Common myeloid progenitor, CD34-positive (primary cell): ENCODE measurements around the gene RBM47.
"Not testable (repeated sequence)": the region's sequence is repeated elsewhere in the genome, so short reads cannot be mapped to it uniquely, and the experiment has no call there.

Experiments
- CTCF ChIA-PET: fragments of 350-600 bp; sonication (Branson Sonifier 250); formaldehyde crosslinking; loops from one replicate; lab custom pipeline; 2021; ENCODE audit warnings: antibody characterized with exemption; lab: Charles Lee
- POLR2A ChIA-PET: fragments of 350-600 bp; sonication (Branson Sonifier 250); formaldehyde crosslinking; loops from one replicate; lab custom pipeline; 2021; ENCODE audit warnings: antibody characterized with exemption; lab: Charles Lee
- DNase-seq, 3 donors: peaks; one replicate each; pipeline versions ENCODE4 v3.0.0 to v3.0.0-alpha.2; 2013
- H3K27ac ChIP-seq, 2 experiments: 1 replicate in 1 of 2; 2 replicates in 1 of 2; pipeline ENCODE4 v1.7.0; 2013; ENCODE audit warnings: inconsistent platforms in 2 of 2, low read length in 2 of 2, mild to moderate bottlenecking in 2 of 2, low read depth in 1 of 2, moderate library complexity in 1 of 2; ENCODE audit not compliant: severe bottlenecking in 2 of 2, insufficient read depth in 1 of 2, poor library complexity in 1 of 2
- H3K27me3 ChIP-seq, 5 experiments: replicated peaks in 2 of 5; 1 replicate in 3 of 5; 2 replicates in 2 of 5; pipeline versions ENCODE4 v1.6.1 to v1.7.0; 2013; ENCODE audit warnings: low read length in 4 of 5, mild to moderate bottlenecking in 2 of 5, moderate library complexity in 2 of 5, inconsistent platforms in 1 of 5; ENCODE audit not compliant: insufficient read depth in 5 of 5, control insufficient read depth in 4 of 5
- H3K36me3 ChIP-seq, 4 experiments: 1 replicate in 2 of 4; 2 replicates in 2 of 4; pipeline versions ENCODE4 v1.6.1 to v1.7.0; 2013; ENCODE audit warnings: low read length in 3 of 4, control low read depth in 1 of 4, mild to moderate bottlenecking in 1 of 4; ENCODE audit not compliant: control insufficient read depth in 4 of 4, insufficient read depth in 4 of 4
- H3K4me1 ChIP-seq, 4 experiments: 1 replicate in 3 of 4; 2 replicates in 1 of 4; pipeline versions ENCODE4 v1.6.1 to v1.7.1; 2013; ENCODE audit warnings: low read length in 3 of 4, mild to moderate bottlenecking in 3 of 4, control low read depth in 1 of 4, inconsistent platforms in 1 of 4, moderate library complexity in 1 of 4; ENCODE audit not compliant: control insufficient read depth in 4 of 4, insufficient read depth in 4 of 4; ENCODE audit errors: control extremely low read depth in 1 of 4
- H3K4me3 ChIP-seq, 7 experiments: 1 replicate in 4 of 7; 2 replicates in 3 of 7; pipeline versions ENCODE4 v1.5.1 to v1.7.0; 2013; ENCODE audit warnings: mild to moderate bottlenecking in 7 of 7, low read length in 6 of 7, moderate library complexity in 6 of 7, inconsistent platforms in 2 of 7, low read depth in 2 of 7, control low read depth in 1 of 7; ENCODE audit not compliant: insufficient read depth in 4 of 7, control insufficient read depth in 1 of 7; ENCODE audit errors: extremely low read depth in 1 of 7
- H3K9me3 ChIP-seq, 5 experiments: 1 replicate in 4 of 5; 2 replicates in 1 of 5; pipeline versions ENCODE4 v1.6.1 to v1.7.1; 2013; ENCODE audit warnings: low read length in 4 of 5, mild to moderate bottlenecking in 2 of 5, inconsistent platforms in 1 of 5, low read depth in 1 of 5, moderate library complexity in 1 of 5; ENCODE audit not compliant: control insufficient read depth in 4 of 5, insufficient read depth in 2 of 5; ENCODE audit errors: control extremely low read depth in 1 of 5
- WGBS: methylation state at CpG from one replicate; pipeline ENCODE4 v1.1.5; 2013; ENCODE audit not compliant: insufficient coverage; 5-methylcytosine and 5-hydroxymethylcytosine counted together

Gene RBM47

DNA sequence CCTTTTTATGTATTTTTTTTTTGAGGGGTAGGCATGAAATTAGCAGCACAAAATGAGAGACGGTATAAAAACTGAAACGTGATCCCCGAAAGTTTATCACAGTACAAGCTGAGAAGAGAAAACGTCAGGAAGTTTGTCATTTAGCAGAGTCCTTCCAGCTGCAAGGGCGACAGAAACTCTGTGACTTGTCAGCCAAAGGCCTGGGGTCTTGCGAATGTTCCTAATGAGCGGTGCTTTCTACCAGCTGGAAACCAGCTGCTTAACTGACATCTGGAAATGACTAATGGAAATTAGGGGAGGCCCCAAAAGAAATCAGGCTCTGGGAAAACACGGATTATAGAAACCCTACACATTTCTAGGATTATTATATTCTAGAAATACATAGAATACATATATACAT lies 228.0 kb downstream of the RBM47 start:
- Histone ChIP-seq H3K27me3 (no peaks in the 10 kb centered on the region), H3K36me3 (no peaks in the 10 kb centered on the region), H3K27ac (no peak overlapping the region), H3K9me3 (peaks cover 0 to 3% (median 2%) of the 10 kb centered on the region in 5 experiments), H3K4me3 (no peak overlapping the region), H3K4me1 (no peaks in the 10 kb centered on the region)
- WGBS, result 94% methylated on average over 7 of the region's 8 CpGs
- ChIA-PET CTCF (no interaction called here), POLR2A (no interaction called here)
- DNase-seq, result no peak

GRCh38 chr4:40401096-40401495 lies 228.6 kb downstream of the RBM47 start:
- no peaks in the 10 kb centered on the region for H3K9me3 ChIP-seq
- 96% methylated on average over 6 of the region's 6 CpGs for WGBS
- CTCF ChIA-PET, result no interaction called here
- H3K27me3 ChIP-seq, result no peaks in the 10 kb centered on the region
- no peak overlapping the region for H3K4me3 ChIP-seq
- no peaks in the 10 kb centered on the region for H3K36me3 ChIP-seq
- H3K27ac ChIP-seq, result no peak overlapping the region
- no peak for DNase-seq
- no peaks in the 10 kb centered on the region for H3K4me1 ChIP-seq
- POLR2A ChIA-PET, result no interaction called here

- Histone ChIP-seq H3K36me3 (no peaks in the 10 kb centered on the region), H3K4me3 (no peak overlapping the region), H3K9me3 (no peaks in the 10 kb centered on the region), H3K27me3 (no peaks in the 10 kb centered on the region), H3K4me1 (no peaks in the 10 kb centered on the region), H3K27ac (no peak overlapping the region)
- DNase-seq, result no peak
- ChIA-PET CTCF (interaction anchor here (1.5 kb wide), 1 partner anchor 11 kb away, joined by 5 read pairs; no protein-coding TSS in a partner anchor), POLR2A (no interaction called here)
- WGBS, result 86% methylated on average over 1 of the region's 3 CpGs
These were observed 230.1 kb downstream of the RBM47 start for GRCh38 chr4:40399578-40399977.

DNA sequence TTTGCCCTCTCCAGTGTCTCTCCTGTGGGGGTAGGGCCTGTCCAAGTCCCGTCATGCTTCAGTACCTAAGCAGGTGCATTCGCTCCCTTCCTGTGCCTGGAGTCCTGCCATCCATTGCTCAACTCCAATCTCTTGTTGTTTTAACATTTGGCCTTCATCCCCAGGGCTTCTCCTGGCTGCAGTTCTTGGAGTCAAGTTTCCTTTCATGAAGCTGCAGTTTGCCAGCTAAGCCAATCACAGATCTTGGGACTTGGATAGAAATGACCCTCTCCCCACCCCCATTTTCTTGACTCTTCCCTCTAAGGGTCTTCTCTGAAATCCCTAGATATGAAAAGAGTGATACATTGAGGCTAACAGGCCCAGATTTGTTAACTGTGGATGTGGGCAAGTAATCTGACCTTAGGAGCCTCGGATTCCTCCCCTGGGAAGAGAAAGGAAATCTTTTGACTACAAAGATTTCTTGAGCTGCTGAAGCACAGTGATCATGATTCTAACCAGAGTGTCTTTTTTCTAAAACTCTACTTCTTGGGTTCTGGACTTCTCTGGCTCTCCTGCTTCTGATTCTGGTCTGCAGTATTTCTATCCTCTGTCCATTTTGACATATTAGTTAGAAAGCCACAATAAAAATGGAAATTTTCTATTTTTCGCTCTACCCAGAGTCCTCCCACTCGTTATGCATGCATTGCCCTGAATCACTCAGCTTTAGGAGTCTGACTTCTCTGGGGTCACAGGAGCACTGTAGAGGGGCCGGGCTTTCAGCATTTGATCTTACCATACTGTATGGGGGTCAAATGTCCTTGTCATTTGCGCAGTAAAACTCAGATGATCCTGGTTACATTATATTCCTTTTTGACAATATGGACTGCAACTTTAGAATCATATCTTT lies 233.5 kb downstream of the RBM47 start:
- no peaks in the 10 kb centered on the region for H3K36me3 ChIP-seq
- no peak for DNase-seq
- no peaks in the 10 kb centered on the region for H3K9me3 ChIP-seq
- CTCF ChIA-PET, result no interaction called here
- no peaks in the 10 kb centered on the region for H3K4me1 ChIP-seq
- no peaks in the 10 kb centered on the region for H3K27me3 ChIP-seq
- H3K27ac ChIP-seq, result no peak overlapping the region
- no peak overlapping the region for H3K4me3 ChIP-seq
- POLR2A ChIA-PET, result no interaction called here
- 96% methylated on average over 4 of the region's 7 CpGs for WGBS

- POLR2A ChIA-PET, result no interaction called here
- no peak for DNase-seq
- no peaks in the 10 kb centered on the region for H3K9me3 ChIP-seq
- no peaks in the 10 kb centered on the region for H3K36me3 ChIP-seq
- 79% methylated on average over 4 of the region's 4 CpGs for WGBS
- CTCF ChIA-PET, result interaction anchor here (1.3 kb wide), 1 partner anchor 14 kb away, joined by 3 read pairs; no protein-coding TSS in a partner anchor
- no peak overlapping the region for H3K27ac ChIP-seq
- no peaks in the 10 kb centered on the region for H3K4me1 ChIP-seq
- H3K4me3 ChIP-seq, result no peak overlapping the region
- no peaks in the 10 kb centered on the region for H3K27me3 ChIP-seq
These were observed 234.3 kb downstream of the RBM47 start for GRCh38 chr4:40395166-40395900.

- Histone ChIP-seq H3K4me1 (no peaks in the 10 kb centered on the region), H3K4me3 (no peak overlapping the region)
- WGBS, result 100% methylated on average over 1 of the region's 6 CpGs
These were observed 235.4 kb downstream of the RBM47 start for GRCh38 chr4:40394236-40394635.

GRCh38 chr4:40392241-40392640 lies 237.4 kb downstream of the RBM47 start:
- DNase-seq, H3K4me1 ChIP-seq, CTCF ChIA-PET, H3K27me3 ChIP-seq, H3K36me3 ChIP-seq, POLR2A ChIA-PET, H3K4me3 ChIP-seq, H3K27ac ChIP-seq, H3K9me3 ChIP-seq: not testable (repeated sequence)
- WGBS, result 98% methylated on average over 9 of the region's 9 CpGs

More at GRCh38 chr4:40394236-40394635, 235.4 kb downstream of the RBM47 start:
- DNase-seq, result no peak
- H3K9me3 ChIP-seq, result no peaks in the 10 kb centered on the region
- no peaks in the 10 kb centered on the region for H3K27me3 ChIP-seq
- no peak overlapping the region for H3K27ac ChIP-seq
- POLR2A ChIA-PET, result no interaction called here
- CTCF ChIA-PET, result interaction anchor here (1.3 kb wide), 1 partner anchor 15 kb away, joined by 3 read pairs; no protein-coding TSS in a partner anchor
- H3K36me3 ChIP-seq, result no peaks in the 10 kb centered on the region
